ENCODE data around the gene PHYHIPL.

- no peak for TF ChIP-seq CTCF (IDR thresholded peaks at IDR 0.05)
- no peak for TF ChIP-seq EP300 (IDR thresholded peaks at IDR 0.05)
- TF ChIP-seq POLR2A (IDR thresholded peaks at IDR 0.05), result no peak
Measured at GRCh38 chr10:59257224-59257623, 80.8 kb downstream of the PHYHIPL start.
